Kidney glomerular epithelial cell (primary cell): Measurements from ENCODE around the gene PPFIA4.

ENCODE experiments used
- DNase-seq: peaks from one replicate; lab custom pipeline; 2025; lab: John Stamatoyannopoulos, UW

Gene PPFIA4

DNA sequence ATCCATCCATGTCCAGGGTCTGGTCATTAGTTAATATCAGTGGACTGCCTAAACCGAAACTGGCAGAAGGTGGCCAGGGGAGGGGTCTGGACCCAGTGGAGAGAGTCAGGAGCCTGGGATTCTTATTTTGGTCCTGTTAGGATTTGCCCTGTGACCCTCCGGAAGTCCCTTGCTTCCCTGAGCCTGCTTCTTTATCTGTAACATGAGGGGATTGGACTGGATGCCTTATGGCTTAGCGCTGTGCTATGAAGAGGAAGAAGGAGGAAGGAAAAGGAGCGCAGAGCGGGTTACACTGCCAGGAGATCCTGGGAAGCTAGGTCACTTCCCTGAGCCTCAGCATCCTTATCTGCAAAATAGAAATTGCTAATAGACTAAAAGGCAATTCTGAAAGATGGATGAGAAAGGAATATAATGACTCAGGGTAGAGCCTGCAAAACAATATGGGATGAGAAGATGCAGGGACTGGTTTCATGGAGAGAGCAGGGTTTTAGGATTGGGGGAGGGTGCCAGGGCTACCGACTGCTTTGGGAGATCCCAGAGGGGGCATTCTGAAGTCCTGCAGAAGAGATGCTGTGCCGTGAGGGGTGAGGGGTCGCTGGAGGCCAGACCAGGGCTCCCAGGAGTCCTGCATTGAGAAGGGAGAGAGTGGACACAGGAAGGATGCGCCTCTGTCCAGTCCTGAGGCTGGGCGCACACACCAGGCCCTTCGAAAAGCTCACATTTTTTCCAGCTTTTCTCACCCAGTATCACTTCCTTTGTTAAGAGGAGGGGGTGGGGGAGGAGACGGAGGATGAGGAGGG is 100.8 kb downstream of the PPFIA4 start:
- DNase-seq: no peak

- peak; percentile 49 for DNase-seq
Measured at GRCh38 chr1:203127666-203128430, 101.6 kb downstream of the PPFIA4 start, which contains the start of gene ADORA1. Gene ADORA1, plus strand, starts transcription at chr1:203127726. Its CDS starts 1,116 bp downstream, at chr1:203128842.

DNA sequence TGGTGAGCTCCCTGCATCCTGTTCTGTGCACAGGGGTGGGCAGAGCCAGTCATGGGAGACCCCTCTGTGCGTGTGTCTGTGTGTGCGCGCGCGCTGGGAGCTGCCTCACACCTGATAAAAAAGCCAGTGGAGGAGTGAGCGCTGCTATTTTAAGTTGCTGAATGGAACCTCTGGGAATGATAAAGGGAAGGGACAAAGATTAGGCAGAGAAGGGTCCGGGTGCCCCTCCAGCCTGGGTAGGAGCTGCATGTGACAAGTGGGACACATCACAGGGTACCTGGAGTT is 102.1 kb downstream of the PPFIA4 start:
- DNase-seq: no peak
